ENCODE measurements around the gene PICALM.

GRCh38 chr11:86018249-86018648 lies 50.6 kb downstream of the PICALM start:
- TF ChIP-seq CTCF (IDR thresholded peaks at IDR 0.05) (no peak), EZH2 (IDR thresholded peaks at IDR 0.05) (no peak), EZH2phosphoT487 (IDR thresholded peaks at IDR 0.05) (no peak)

Measured in neural progenitor cell (in vitro differentiated cells).